Measurements from ENCODE around the gene C22orf23.

Gene C22orf23

GRCh38 chr22:37896939-37897338 lies 56.5 kb downstream of the C22orf23 start:
- no peak for DNase-seq

- DNase-seq = no peak
Observed at GRCh38 chr22:37896181-37896592, 57.2 kb downstream of the C22orf23 start.

DNA sequence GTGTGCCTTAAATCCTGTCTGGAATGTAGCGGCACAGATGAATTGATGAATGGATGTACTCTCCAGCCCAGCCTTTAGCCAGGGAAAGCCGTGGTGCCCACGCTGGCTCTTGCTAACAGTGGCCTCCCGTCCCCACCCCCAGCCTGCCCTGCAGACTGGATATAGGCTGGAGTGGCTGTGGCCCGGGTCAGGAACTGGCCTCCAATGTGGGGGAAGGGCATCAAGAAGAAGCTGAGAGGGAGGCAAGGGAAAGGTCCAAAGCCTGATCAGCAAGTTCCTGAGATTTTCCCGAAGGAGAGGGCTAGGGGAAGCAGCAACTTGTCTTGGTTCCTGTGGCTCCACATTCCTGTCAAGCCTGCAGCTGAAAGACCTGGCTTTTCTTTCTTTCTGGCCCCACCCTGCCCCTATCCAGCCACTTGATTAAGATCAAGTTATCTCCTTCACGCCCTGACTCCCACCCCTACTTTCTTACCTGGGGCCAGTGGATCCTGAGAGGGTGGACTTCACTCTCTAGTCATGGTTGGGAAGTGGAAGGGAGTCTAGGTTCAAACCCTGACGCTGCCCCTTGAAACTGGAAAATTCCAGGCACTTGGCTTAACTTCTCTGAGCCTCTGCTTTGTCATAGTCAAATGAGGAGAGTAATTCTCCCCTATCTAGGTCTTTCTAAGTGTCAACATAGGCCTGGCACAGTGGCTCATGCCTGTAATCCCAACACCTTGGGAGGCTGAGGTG lies 58.3 kb downstream of the C22orf23 start:
- DNase-seq = no peak

- DNase-seq = no peak
Observed at GRCh38 chr22:37893583-37893983, 59.8 kb downstream of the C22orf23 start.
